ENCODE measurements around the gene PARVB.
A peak's percentile ranks its signal among the peaks of the same experiment; 100 is the strongest.

PARVB gene

GRCh38 chr22:44172370-44173108 is 148.4 kb downstream of the PARVB start:
- Histone ChIP-seq H3K27ac (ENCODE audit: extremely low read depth, low read depth, low read length) (no peak overlapping the region), H3K4me3 (ENCODE audit: low read depth, low read length) (no peak overlapping the region), H3K9me3 (ENCODE audit: control insufficient read depth, insufficient read depth, low read depth, low read length) (no peaks in the 10 kb centered on the region), H3K36me3 (ENCODE audit: control insufficient read depth in 2 of 2, insufficient read depth in 1 of 2, low read length in 2 of 2) (no peaks in the 10 kb centered on the region), H3K4me1 (ENCODE audit: control insufficient read depth, insufficient read depth, low read length) (0 out of 2 replicates have a peak, but pooled peaks cover 4% of the 10 kb centered on the region)
- CTCF ChIA-PET, result interaction anchor here (0.7 kb wide), 1 partner anchor 423 kb away, joined by 3 read pairs; no protein-coding TSS in a partner anchor
- peak; percentile 54; the same call in 1 of the 2 replicates for TF ChIP-seq ZSCAN16 (tag by site-specific recombination; IDR thresholded peaks at IDR 0.05)
- TF ChIP-seq INSM2 (tag by site-specific recombination; IDR thresholded peaks at IDR 0.05), result no peak
- TF ChIP-seq ZIC2 (tag by site-specific recombination; IDR thresholded peaks at IDR 0.05), result peak; percentile 84
- TF ChIP-seq ZBTB20 (tag by site-specific recombination; IDR thresholded peaks at IDR 0.05), result no peak
- no peak for TF ChIP-seq ZSCAN23 (tag by site-specific recombination; IDR thresholded peaks at IDR 0.05)
- peak; percentile 90 for TF ChIP-seq ZFHX2 (tag by site-specific recombination; conservative IDR thresholded peaks at IDR 0.05)
- peak; percentile 85 for TF ChIP-seq EGR2 (tag by site-specific recombination; IDR thresholded peaks at IDR 0.05; ENCODE audit: low read depth)
- POLR2A ChIA-PET, result no interaction called here

GRCh38 chr22:44173154-44173553 is 149.1 kb downstream of the PARVB start:
- H3K4me3 ChIP-seq (ENCODE audit: low read depth, low read length), result no peak overlapping the region
- H3K9me3 ChIP-seq (ENCODE audit: control insufficient read depth, insufficient read depth, low read depth, low read length), result no peaks in the 10 kb centered on the region
- TF ChIP-seq MZF1 (tag by site-specific recombination; IDR thresholded peaks at IDR 0.05; ENCODE audit: borderline replicate concordance) (no peak), ZNF280C (tag by site-specific recombination; IDR thresholded peaks at IDR 0.05) (no peak), ZNF211 (tag by site-specific recombination; IDR thresholded peaks at IDR 0.05; ENCODE audit: low read depth) (no peak), ZBTB1 (tag by site-specific recombination; IDR thresholded peaks at IDR 0.05) (no peak), ZNF626 (tag by site-specific recombination; IDR thresholded peaks at IDR 0.05) (no peak), BCL11B (tag by site-specific recombination; IDR thresholded peaks at IDR 0.05; ENCODE audit: low read depth) (no peak), ZNF580 (tag by site-specific recombination; IDR thresholded peaks at IDR 0.05) (no peak), ZNF664 (tag by site-specific recombination; IDR thresholded peaks at IDR 0.05) (no peak), ZNF704 (tag by site-specific recombination; IDR thresholded peaks at IDR 0.05) (no peak), ZNF501 (tag by site-specific recombination; IDR thresholded peaks at IDR 0.05) (no peak), KLF9 (tag by site-specific recombination; IDR thresholded peaks at IDR 0.05; ENCODE audit: low read depth) (no peak), ZNF692 (tag by site-specific recombination; IDR thresholded peaks at IDR 0.05) (no peak), WT1 (tag by site-specific recombination; IDR thresholded peaks at IDR 0.05) (no peak), ZBTB49 (tag by site-specific recombination; IDR thresholded peaks at IDR 0.05; ENCODE audit: low read depth) (no peak), MYNN (tag by site-specific recombination; IDR thresholded peaks at IDR 0.05; ENCODE audit: borderline replicate concordance) (no peak), BCL6B (tag by site-specific recombination; IDR thresholded peaks at IDR 0.05) (no peak), ZNF239 (tag by site-specific recombination; IDR thresholded peaks at IDR 0.05) (no peak)
- 0 out of 2 replicates have a peak, but pooled peaks cover 4% of the 10 kb centered on the region for H3K4me1 ChIP-seq (ENCODE audit: control insufficient read depth, insufficient read depth, low read length)
- CTCF ChIA-PET, result interaction anchor here (0.7 kb wide), 1 partner anchor 423 kb away, joined by 3 read pairs; no protein-coding TSS in a partner anchor
- H3K36me3 ChIP-seq (ENCODE audit: control insufficient read depth in 2 of 2, insufficient read depth in 1 of 2, low read length in 2 of 2), result no peaks in the 10 kb centered on the region
- H3K27ac ChIP-seq (ENCODE audit: extremely low read depth, low read depth, low read length), result no peak overlapping the region
- POLR2A ChIA-PET, result no interaction called here

Data from HEK293 (cell line).